GM19455 (cell line): ENCODE data around the gene CHSY1.
A peak's percentile ranks its signal among the peaks of the same experiment; 100 is the strongest.
"Not testable (repeated sequence)": the region's sequence is repeated elsewhere in the genome, so short reads cannot be mapped to it uniquely, and the experiment has no call there.

Experiments
- ATAC-seq: cut with Tn5 transposase; IDR thresholded peaks from one replicate; pipeline ENCODE4 v1.9.1; 2021; ENCODE audit not compliant: unreplicated experiment

CHSY1 gene

GRCh38 chr15:101138086-101138660, 113.7 kb downstream of the CHSY1 start:
- ATAC-seq = no peak

GRCh38 chr15:101137312-101137940, 114.4 kb downstream of the CHSY1 start:
- no peak for ATAC-seq

GRCh38 chr15:101136381-101137268, 115.2 kb downstream of the CHSY1 start:
- no peak for ATAC-seq

GRCh38 chr15:101135532-101136166, 116.2 kb downstream of the CHSY1 start:
- ATAC-seq = peak; percentile 47

- no peak for ATAC-seq
Observed at GRCh38 chr15:101134780-101135179, 117.1 kb downstream of the CHSY1 start.

GRCh38 chr15:101133751-101134261, 118.0 kb downstream of the CHSY1 start:
- ATAC-seq = no peak

GRCh38 chr15:101133181-101133460, 118.7 kb downstream of the CHSY1 start:
- ATAC-seq = no peak

- no peak for ATAC-seq
Observed at GRCh38 chr15:101132390-101133180, 119.3 kb downstream of the CHSY1 start.

- no peak for ATAC-seq
Observed at GRCh38 chr15:101131489-101132389, 120.1 kb downstream of the CHSY1 start.

- ATAC-seq = no peak
Observed at GRCh38 chr15:101129851-101130380, 121.9 kb downstream of the CHSY1 start.

GRCh38 chr15:101128221-101129015, 123.4 kb downstream of the CHSY1 start:
- ATAC-seq = no peak

- ATAC-seq = peak; percentile 55
Observed at GRCh38 chr15:101127506-101128076, 124.3 kb downstream of the CHSY1 start.

- ATAC-seq = peak; percentile 51
Observed at GRCh38 chr15:101126618-101127505, 125.0 kb downstream of the CHSY1 start.

- ATAC-seq = not testable (repeated sequence)
Observed at GRCh38 chr15:101125881-101126428, 125.9 kb downstream of the CHSY1 start.
